ENCODE measurements around the gene C10orf143. TPM values are rescaled to one million over a fixed set of nuclear protein-coding genes. Genes with fewer than 3 reads are reported as not detected.

Gene C10orf143
- total and polyA plus RNA-seq, 2 of the 4 experiments (the other 2 are of a cell fraction) = 0.36 to 0.60 TPM

DNA sequence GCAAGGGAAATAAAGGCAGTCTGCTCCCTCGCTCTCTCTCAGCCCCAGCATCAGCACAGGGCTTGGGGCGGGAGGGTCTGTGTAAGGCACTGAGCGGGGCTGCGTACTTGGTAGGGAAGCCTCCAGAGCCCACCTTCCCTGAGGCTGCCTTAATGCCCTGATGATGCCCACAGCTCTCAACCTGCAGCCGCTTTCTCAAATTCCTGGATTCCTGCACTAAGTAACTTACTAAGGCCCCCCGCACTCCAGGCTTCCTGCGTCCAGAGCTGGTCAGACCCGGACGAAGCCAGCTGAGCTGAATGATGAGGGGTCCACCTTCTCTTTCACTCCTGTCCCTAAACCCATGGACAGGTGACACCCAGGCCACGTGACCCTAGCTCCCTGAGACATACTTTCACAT is 63.3 kb downstream of the C10orf143 start:
- Histone ChIP-seq H3K4me3 (ENCODE audit: insufficient read depth, low read depth, low read length) (no peak overlapping the region), H4K20me1 (ENCODE audit: insufficient read depth, low read length) (no peaks in the 10 kb centered on the region), H3K18ac (ENCODE audit: low read depth, low read length) (no peak overlapping the region), H3K23ac (ENCODE audit: low read depth, low read length) (no peak overlapping the region), H2BK20ac (ENCODE audit: low read depth, low read length) (no peak overlapping the region), H3K9ac (ENCODE audit: low read depth, low read length) (no peak overlapping the region), H2AK9ac (replicated peaks; ENCODE audit: low read depth, low read length, poor library complexity) (no peak overlapping the region), H3K14ac (replicated peaks; ENCODE audit: low read depth, low read length) (no peak overlapping the region), H2BK15ac (ENCODE audit: low read depth, low read length) (no peak overlapping the region), H3K9me3 (ENCODE audit: control insufficient read depth, insufficient read depth, low read length) (peaks cover 12% of the 10 kb centered on the region), H3K4me2 (ENCODE audit: low read depth, low read length) (no peak overlapping the region), H2BK5ac (ENCODE audit: low read depth, low read length, poor library complexity, severe bottlenecking) (no peak overlapping the region), H3K56ac (ENCODE audit: extremely low read depth, insufficient read depth, low read length) (no peak overlapping the region), H2AFZ (replicated peaks; ENCODE audit: low read length, poor library complexity) (no peak overlapping the region), H3K4ac (ENCODE audit: low read depth, low read length) (no peak overlapping the region), H3K27me3 (ENCODE audit: control insufficient read depth, insufficient read depth, low read length) (no peaks in the 10 kb centered on the region), H3K27ac (ENCODE audit: insufficient read depth, low read length) (no peak overlapping the region), H2BK120ac (ENCODE audit: low read depth, low read length) (no peak overlapping the region), H2AK5ac (ENCODE audit: low read depth, low read length) (no peak overlapping the region), H3K36me3 (ENCODE audit: control insufficient read depth, insufficient read depth, low read length) (no peaks in the 10 kb centered on the region), H3K4me1 (ENCODE audit: control insufficient read depth, insufficient read depth, low read length) (no peaks in the 10 kb centered on the region), H4K91ac (ENCODE audit: insufficient read depth, low read depth, low read length) (no peak overlapping the region), H3K79me1 (ENCODE audit: low read depth in 1 of 2, low read length in 2 of 2) (no peaks in the 10 kb centered on the region), H4K5ac (ENCODE audit: low read depth, low read length) (no peak overlapping the region), H3K9me1 (ENCODE audit: insufficient read depth, low read length) (no peaks in the 10 kb centered on the region), H4K8ac (ENCODE audit: low read depth in 2 of 2, low read length in 2 of 2) (no peak overlapping the region)
- 17% methylated on average over 1 of the region's 10 CpGs; no CpG with 5 or more reads in 1 of the 2 experiments for WGBS, 2 experiments (ENCODE audit: extremely low coverage in 2 of 2, insufficient read length in 1 of 2)
- CTCF ChIA-PET = no interaction called here
- in situ Hi-C loops (cut with MboI; ENCODE audit: low sequenced_read_pairs) = no loop called here
- POLR2A ChIA-PET (ENCODE audit: unreplicated experiment) = no interaction called here
- DNase-seq (no peak), ATAC-seq (ENCODE audit: low read depth) (no peak)
- no TSS peak for BruUV-seq (replicated peaks)
- intact Hi-C loops (cut with micrococcal nuclease) = no loop called here
- dilution Hi-C loops (cut with HindIII; ENCODE audit: low sequenced_read_pairs, unreplicated experiment) = no loop called here
- TF ChIP-seq USF2 (IDR thresholded peaks at IDR 0.05; ENCODE audit: low read depth, low read length) (no peak), CHD1 (IDR thresholded peaks at IDR 0.05; ENCODE audit: low read depth, low read length) (no peak), MAFK (IDR thresholded peaks at IDR 0.05; ENCODE audit: low read depth, low read length) (no peak), POLR2A (IDR thresholded peaks at IDR 0.05; ENCODE audit: low read depth, low read length) (no peak), MXI1 (IDR thresholded peaks at IDR 0.05; ENCODE audit: borderline replicate concordance, low read depth, low read length) (no peak), BHLHE40 (IDR thresholded peaks at IDR 0.05; ENCODE audit: low read depth, low read length) (no peak), CEBPB (IDR thresholded peaks at IDR 0.05; ENCODE audit: low read depth, low read length) (no peak), FOS (IDR thresholded peaks at IDR 0.05; ENCODE audit: low read depth, low read length) (no peak), RAD21 (IDR thresholded peaks at IDR 0.05; ENCODE audit: low read length) (no peak), RFX5 (IDR thresholded peaks at IDR 0.05; ENCODE audit: low read depth, low read length) (no peak), SMC3 (IDR thresholded peaks at IDR 0.05; ENCODE audit: low read depth, low read length) (no peak), MAZ (IDR thresholded peaks at IDR 0.05; ENCODE audit: borderline replicate concordance, low read depth, low read length) (no peak), RCOR1 (IDR thresholded peaks at IDR 0.05; ENCODE audit: insufficient replicate concordance, low read length) (no peak), CTCF (conservative IDR thresholded peaks at IDR 0.05; ENCODE audit: low read depth, low read length) (no peak), NFE2L2 (IDR thresholded peaks at IDR 0.05; ENCODE audit: low read depth, low read length) (no peak)
- TF ChIP-seq, protein P1, sequence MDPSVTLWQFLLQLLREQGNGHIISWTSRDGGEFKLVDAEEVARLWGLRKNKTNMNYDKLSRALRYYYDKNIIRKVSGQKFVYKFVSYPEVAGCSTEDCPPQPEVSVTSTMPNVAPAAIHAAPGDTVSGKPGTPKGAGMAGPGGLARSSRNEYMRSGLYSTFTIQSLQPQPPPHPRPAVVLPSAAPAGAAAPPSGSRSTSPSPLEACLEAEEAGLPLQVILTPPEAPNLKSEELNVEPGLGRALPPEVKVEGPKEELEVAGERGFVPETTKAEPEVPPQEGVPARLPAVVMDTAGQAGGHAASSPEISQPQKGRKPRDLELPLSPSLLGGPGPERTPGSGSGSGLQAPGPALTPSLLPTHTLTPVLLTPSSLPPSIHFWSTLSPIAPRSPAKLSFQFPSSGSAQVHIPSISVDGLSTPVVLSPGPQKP (IDR thresholded peaks at IDR 0.05; ENCODE audit: borderline replicate concordance, low read depth, low read length) = no peak
